ENCODE measurements around the gene TPP1. TPM values are rescaled to one million over a fixed set of nuclear protein-coding genes. Genes with fewer than 3 reads are reported as not detected.

TPP1 gene
- total RNA-seq, 2 experiments from 2014 or later = 130 to 131 TPM

DNA sequence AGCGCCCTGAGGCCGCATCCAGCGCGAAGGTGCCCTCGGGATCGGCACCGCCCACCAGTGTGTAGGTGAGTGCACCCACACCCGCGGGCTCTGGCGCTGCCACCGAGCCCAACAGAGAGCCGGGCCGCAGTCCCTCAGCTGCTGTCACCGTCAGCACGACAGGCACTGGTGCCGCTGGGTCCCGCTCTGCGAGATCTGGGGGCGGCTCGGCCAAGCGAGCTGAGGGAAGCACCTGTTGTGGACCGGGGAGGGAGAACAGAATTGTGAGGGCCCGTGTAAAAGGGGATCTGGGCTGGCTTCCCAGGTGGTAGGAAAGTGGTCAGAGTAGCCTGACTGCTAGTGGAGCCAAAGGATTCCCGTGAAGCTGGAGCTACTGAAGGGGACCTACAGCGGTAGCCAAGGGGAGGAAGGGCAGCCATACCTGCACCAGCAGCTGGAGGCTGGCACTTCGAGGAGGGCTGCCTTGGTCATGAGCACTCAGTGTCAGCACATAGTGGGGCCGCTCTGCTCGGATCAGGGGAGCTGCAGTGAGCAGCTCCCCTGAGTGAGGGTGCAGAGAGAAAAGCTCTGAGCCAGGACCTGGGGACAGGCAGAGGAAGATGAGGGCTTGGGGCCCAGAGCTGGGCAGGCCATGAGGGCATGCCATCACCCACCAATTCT lies 11.5 kb upstream of the TPP1 start:
- ChIA-PET CTCF (interaction anchor here (0.9 to 1.5 kb wide), 3 partner anchors 9 to 52 kb away, joined by 3 to 4 read pairs (median 3); partner anchors contain the start of genes MRPL17 and TPP1), POLR2A (interaction anchor here (1.0 kb wide), 1 partner anchor 11 kb away, joined by 3 read pairs; the partner anchor contains the start of gene TPP1)
- Mint-ChIP-seq H3K9me3 (no peaks in the 10 kb centered on the region), H3K36me3 (ENCODE audit: low read depth) (no peaks in the 10 kb centered on the region), H3K4me1 (peaks cover 24% of the 10 kb centered on the region), H3K27me3 (no peaks in the 10 kb centered on the region), H3K4me3 (no peak overlapping the region), H3K27ac (no peak overlapping the region)
- no peak for DNase-seq

DNA sequence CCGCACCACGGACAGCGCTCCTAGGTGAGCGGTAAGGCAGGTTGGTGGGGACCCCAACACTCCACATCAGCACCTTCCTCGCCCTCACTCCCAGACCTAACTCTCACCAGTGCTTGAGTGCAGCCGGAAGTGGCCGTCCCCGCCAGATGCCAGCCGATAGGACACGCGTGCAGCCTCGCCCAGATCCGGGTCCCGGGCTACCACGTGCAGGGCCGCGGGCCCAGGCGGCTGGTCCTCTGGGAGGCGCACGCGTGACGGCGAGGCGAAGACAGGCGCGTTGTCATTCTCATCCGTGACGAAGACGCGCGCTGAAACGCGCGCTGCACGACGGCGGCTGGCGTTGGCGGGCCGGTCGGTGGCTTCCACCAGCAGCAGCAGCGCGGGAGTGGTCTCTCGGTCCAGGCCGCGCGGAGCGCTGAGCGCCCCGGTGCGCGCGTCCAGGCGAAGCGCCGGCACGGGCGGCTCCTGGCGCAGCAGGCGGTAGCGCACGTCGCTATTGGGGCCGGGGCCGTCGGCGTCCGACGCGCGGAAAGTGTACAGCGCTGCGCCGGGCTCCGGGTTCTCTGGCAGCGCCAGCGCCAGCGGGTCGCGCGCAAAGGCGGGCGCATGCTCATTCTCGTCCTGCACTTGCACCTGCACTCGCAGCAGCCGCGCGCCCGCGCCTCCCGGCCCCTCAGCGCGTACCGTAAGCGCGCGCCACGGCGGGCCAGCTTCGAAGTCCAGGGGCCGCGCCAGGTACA lies 10.8 kb upstream of the TPP1 start:
- Mint-ChIP-seq H3K4me1 (peaks cover 24% of the 10 kb centered on the region), H3K4me3 (no peak overlapping the region), H3K9me3 (no peaks in the 10 kb centered on the region), H3K27me3 (no peaks in the 10 kb centered on the region), H3K36me3 (ENCODE audit: low read depth) (no peaks in the 10 kb centered on the region), H3K27ac (no peak overlapping the region)
- DNase-seq = no peak
- POLR2A ChIA-PET = no interaction called here
- CTCF ChIA-PET = interaction anchor here (1.5 kb wide), 1 partner anchor 8 kb away, joined by 4 read pairs; no protein-coding TSS in a partner anchor

DNA sequence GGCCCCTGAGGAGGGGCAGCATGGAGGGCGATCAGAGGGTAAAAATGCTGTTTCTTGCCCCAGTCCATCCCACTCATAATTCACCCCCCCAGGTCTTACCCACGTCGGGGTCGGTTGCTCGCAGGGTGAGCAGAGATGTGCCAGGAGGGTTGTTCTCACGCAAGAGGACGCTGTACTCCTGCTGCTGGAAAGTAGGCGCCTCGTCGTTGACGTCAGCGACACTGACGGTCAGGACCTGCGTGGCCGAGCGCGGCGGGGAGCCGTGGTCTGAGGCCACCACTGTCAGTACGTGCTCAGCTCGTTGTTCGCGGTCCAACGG lies 10.3 kb upstream of the TPP1 start:
- CTCF ChIA-PET = interaction anchor here (1.2 kb wide), 1 partner anchor 10 kb away, joined by 3 read pairs; the partner anchor contains the start of gene TPP1
- H3K27me3 Mint-ChIP-seq = no peaks in the 10 kb centered on the region
- H3K4me1 Mint-ChIP-seq = peaks cover 24% of the 10 kb centered on the region
- H3K27ac Mint-ChIP-seq = no peak overlapping the region
- no peak for DNase-seq
- POLR2A ChIA-PET = no interaction called here
- no peaks in the 10 kb centered on the region for H3K9me3 Mint-ChIP-seq
- no peaks in the 10 kb centered on the region for H3K36me3 Mint-ChIP-seq (ENCODE audit: low read depth)
- no peak overlapping the region for H3K4me3 Mint-ChIP-seq

- Mint-ChIP-seq H3K27me3 (no peaks in the 10 kb centered on the region), H3K9me3 (no peaks in the 10 kb centered on the region), H3K36me3 (ENCODE audit: low read depth) (no peaks in the 10 kb centered on the region), H3K4me1 (peaks cover 24% of the 10 kb centered on the region), H3K4me3 (no peak overlapping the region), H3K27ac (no peak overlapping the region)
- DNase-seq = no peak
- ChIA-PET POLR2A (interaction anchor here (2.3 kb wide), 1 partner anchor 10 kb away, joined by 19 read pairs; the partner anchor contains the start of gene TPP1), CTCF (interaction anchor here (1.2 kb wide), 1 partner anchor 9 kb away, joined by 3 read pairs; the partner anchor contains the start of gene TPP1)
Observed at GRCh38 chr11:6628526-6628925, 9.3 kb upstream of the TPP1 start.

DNA sequence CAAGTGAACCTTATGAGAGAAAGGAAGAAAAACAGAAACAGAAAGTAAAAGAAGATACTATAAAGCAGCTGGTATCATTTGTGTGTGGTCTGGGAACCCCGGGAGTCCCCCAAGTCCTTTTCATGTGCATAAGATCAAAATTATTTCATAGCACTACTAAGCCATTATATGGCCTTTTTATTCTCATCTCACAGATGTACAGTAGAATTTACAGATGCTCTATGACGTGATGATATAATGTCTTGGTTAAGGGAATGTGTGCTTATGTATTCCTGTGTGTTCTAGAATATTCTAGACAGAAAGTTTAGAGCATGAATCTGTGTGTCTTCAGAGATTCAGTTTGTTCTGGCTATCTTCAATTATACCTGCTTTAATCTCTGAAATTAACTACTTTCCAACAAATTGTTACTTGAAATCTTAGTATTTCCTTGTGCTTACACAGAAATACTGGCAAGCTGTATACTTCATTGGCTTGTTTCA lies 8.6 kb upstream of the TPP1 start:
- no peaks in the 10 kb centered on the region for H3K36me3 Mint-ChIP-seq (ENCODE audit: low read depth)
- POLR2A ChIA-PET = interaction anchor here (1.3 to 2.3 kb wide), 5 partner anchors 9 to 56 kb away, joined by 4 to 19 read pairs (median 8); partner anchors contain the start of genes ILK, MRPL17, TAF10 and TPP1
- H3K9me3 Mint-ChIP-seq = no peaks in the 10 kb centered on the region
- CTCF ChIA-PET = interaction anchor here (0.8 to 1.2 kb wide), 3 partner anchors 9 to 39 kb away, joined by 3 to 6 read pairs (median 4); partner anchors contain the start of gene TPP1
- peak overlapping the region; percentile 5 for H3K27ac Mint-ChIP-seq
- peaks cover 24% of the 10 kb centered on the region for H3K4me1 Mint-ChIP-seq
- no peaks in the 10 kb centered on the region for H3K27me3 Mint-ChIP-seq
- DNase-seq = no peak
- H3K4me3 Mint-ChIP-seq = peak overlapping the region; percentile 40

DNA sequence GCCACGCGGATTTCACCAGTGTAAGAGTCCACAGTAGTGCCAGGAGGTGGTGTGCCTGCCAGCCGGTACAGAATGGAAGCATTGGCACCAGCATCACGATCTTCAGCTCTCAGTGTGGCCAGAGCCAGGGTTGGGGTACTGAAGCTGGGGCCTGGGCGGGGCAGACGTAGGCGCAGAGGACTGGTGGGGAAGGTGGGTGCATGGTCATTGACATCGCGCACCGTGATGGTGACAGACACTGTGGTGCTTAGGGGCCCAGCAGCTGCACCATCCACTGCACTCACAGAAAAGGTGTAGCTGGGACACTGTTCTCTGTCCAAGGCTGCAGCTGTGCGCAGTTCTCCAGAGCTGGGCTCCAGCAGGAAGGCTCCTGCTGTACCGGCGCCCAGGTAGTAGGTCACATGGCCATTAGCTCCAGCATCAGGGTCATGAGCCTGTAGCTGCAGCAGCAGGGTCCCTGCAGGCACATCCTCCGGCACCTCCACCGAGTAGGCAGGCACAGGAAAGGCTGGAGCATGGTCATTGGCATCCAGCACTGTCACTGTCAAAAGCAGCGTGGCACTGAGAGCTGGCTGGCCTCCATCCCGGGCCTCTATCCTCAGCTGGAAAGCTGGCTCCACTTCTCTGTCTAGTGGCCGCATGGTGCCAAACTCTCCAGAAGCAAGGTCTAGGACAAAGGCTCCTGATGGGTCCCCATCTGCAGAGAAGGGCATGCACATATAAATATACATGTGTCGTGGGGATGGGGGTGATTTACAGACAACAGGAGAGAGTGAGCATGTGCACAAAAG lies 7.9 kb upstream of the TPP1 start:
- POLR2A ChIA-PET = interaction anchor here (1.3 to 2.3 kb wide), 5 partner anchors 9 to 56 kb away, joined by 4 to 19 read pairs (median 8); partner anchors contain the start of genes ILK, MRPL17, TAF10 and TPP1
- peak overlapping the region; percentile 5 for H3K27ac Mint-ChIP-seq
- no peaks in the 10 kb centered on the region for H3K36me3 Mint-ChIP-seq (ENCODE audit: low read depth)

GRCh38 chr11:6625832-6626420 lies 6.7 kb upstream of the TPP1 start:
- Mint-ChIP-seq H3K9me3 (no peaks in the 10 kb centered on the region), H3K4me3 (no peak overlapping the region), H3K4me1 (peaks cover 20% of the 10 kb centered on the region), H3K27me3 (no peaks in the 10 kb centered on the region), H3K36me3 (ENCODE audit: low read depth) (no peaks in the 10 kb centered on the region), H3K27ac (no peak overlapping the region)
- CTCF ChIA-PET = no interaction called here
- DNase-seq = no peak
- POLR2A ChIA-PET = no interaction called here

More for the DNA sequence above, 7.9 kb upstream of the TPP1 start:
- Mint-ChIP-seq H3K9me3 (no peaks in the 10 kb centered on the region), H3K4me1 (peaks cover 24% of the 10 kb centered on the region), H3K4me3 (peak overlapping the region; percentile 40), H3K27me3 (no peaks in the 10 kb centered on the region)
- CTCF ChIA-PET = interaction anchor here (0.8 to 1.2 kb wide), 3 partner anchors 8 to 40 kb away, joined by 3 to 6 read pairs (median 4); partner anchors contain the start of gene TPP1
- no peak for DNase-seq

GRCh38 chr11:6625156-6625831 lies 6.1 kb upstream of the TPP1 start:
- no peaks in the 10 kb centered on the region for H3K36me3 Mint-ChIP-seq (ENCODE audit: low read depth)
- no peak for DNase-seq
- H3K4me1 Mint-ChIP-seq = peaks cover 20% of the 10 kb centered on the region
- no peak overlapping the region for H3K27ac Mint-ChIP-seq
- no peaks in the 10 kb centered on the region for H3K27me3 Mint-ChIP-seq
- CTCF ChIA-PET = no interaction called here
- no peaks in the 10 kb centered on the region for H3K9me3 Mint-ChIP-seq
- no peak overlapping the region for H3K4me3 Mint-ChIP-seq
- POLR2A ChIA-PET = interaction anchor here (0.6 kb wide), 1 partner anchor 12 kb away, joined by 3 read pairs; no protein-coding TSS in a partner anchor

GRCh38 chr11:6623391-6624363 lies 4.5 kb upstream of the TPP1 start:
- Mint-ChIP-seq H3K27me3 (no peaks in the 10 kb centered on the region), H3K4me1 (peaks cover 20% of the 10 kb centered on the region), H3K27ac (no peak overlapping the region), H3K9me3 (no peaks in the 10 kb centered on the region), H3K36me3 (ENCODE audit: low read depth) (no peaks in the 10 kb centered on the region), H3K4me3 (no peak overlapping the region)
- no peak for DNase-seq
- ChIA-PET CTCF (interaction anchor here (1.2 kb wide), 1 partner anchor 60 kb away, joined by 4 read pairs; the partner anchor contains the start of gene MRPL17), POLR2A (interaction anchor here (1.0 to 6.6 kb wide), 2 partner anchors 11 to 18 kb away, joined by 5 to 108 read pairs; partner anchors contain the start of genes ILK and RRP8)

DNA sequence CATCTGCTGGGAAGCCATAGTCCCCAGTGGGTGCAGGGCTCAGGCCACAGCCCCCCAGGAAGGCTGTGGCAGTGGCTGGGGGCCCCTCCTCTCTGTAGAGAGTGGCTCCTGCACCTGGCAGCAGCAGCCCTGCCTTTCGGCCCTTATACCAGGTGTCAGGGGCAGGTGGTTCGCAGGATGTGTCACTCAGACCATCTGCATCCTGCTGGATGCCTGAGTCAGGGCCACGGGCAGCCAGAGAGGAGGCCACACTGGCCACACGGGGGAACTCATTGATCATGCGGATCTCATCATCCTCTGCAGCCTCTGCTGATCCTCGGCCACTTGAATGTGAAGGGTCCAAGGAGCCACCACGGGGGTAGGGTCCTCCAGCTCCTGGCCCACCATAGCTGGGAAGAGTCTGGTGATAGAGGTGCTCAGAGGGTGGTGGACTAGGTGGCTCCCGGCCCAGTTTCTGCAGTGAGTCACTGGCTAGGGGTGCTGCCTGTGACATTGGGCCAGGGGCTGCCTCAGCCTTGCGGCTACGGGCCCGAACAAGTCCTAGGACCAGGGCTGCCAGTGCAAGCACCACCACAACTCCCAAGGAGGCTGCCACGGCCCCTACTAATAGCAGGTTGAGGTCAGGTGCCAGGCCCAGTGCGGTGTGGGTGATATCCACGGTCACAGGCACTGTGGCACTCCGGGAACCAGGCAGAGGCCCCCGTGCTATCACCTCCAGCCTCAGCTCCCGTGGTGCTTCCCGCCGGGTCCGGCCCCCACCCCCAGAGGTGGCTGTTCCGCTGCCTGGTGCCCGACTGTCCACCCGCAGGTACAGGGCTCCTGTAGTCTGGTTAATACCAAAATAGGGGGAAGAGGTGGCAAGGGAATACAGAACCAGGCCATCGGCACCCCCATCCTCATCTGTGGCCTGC lies 3.3 kb upstream of the TPP1 start:
- ChIA-PET POLR2A (interaction anchor here (1.9 to 6.6 kb wide), 3 partner anchors 11 to 61 kb away, joined by 7 to 108 read pairs (median 19); partner anchors contain the start of genes ILK, MRPL17, RRP8 and TAF10), CTCF (interaction anchor here (1.0 to 1.9 kb wide), 3 partner anchors 8 to 61 kb away, joined by 3 to 7 read pairs (median 4); partner anchors contain the start of gene MRPL17)
- H3K9me3 Mint-ChIP-seq = no peaks in the 10 kb centered on the region
- no peaks in the 10 kb centered on the region for H3K36me3 Mint-ChIP-seq (ENCODE audit: low read depth)
- no peak overlapping the region for H3K4me3 Mint-ChIP-seq
- peaks cover 12% of the 10 kb centered on the region for H3K4me1 Mint-ChIP-seq
- H3K27me3 Mint-ChIP-seq = no peaks in the 10 kb centered on the region
- no peak for DNase-seq
- H3K27ac Mint-ChIP-seq = no peak overlapping the region
